Osteocyte (in vitro differentiated cells): ENCODE data around the gene FNIP2. TPM values are rescaled to one million over a fixed set of nuclear protein-coding genes. Genes with fewer than 3 reads are reported as not detected.

Source experiments
- DNase-seq: peaks from one replicate; pipeline ENCODE4 v3.0.0; 2021; ENCODE audit warnings: mixed read lengths; ENCODE audit not compliant: unreplicated experiment; ENCODE audit errors: extremely low spot score
- H3K27ac Mint-ChIP-seq: one replicate; pipeline ENCODE4 v1.8.0; 2021; ENCODE audit warnings: mild to moderate bottlenecking, mixed read lengths; ENCODE audit not compliant: unreplicated experiment
- H3K27me3 Mint-ChIP-seq: one replicate; pipeline ENCODE4 v1.8.0; 2021; ENCODE audit warnings: mixed read lengths; ENCODE audit not compliant: unreplicated experiment
- H3K36me3 Mint-ChIP-seq: one replicate; pipeline ENCODE4 v1.8.0; 2021; ENCODE audit warnings: mixed read lengths; ENCODE audit not compliant: unreplicated experiment
- H3K4me1 Mint-ChIP-seq: one replicate; pipeline ENCODE4 v1.8.0; 2021; ENCODE audit warnings: mixed read lengths; ENCODE audit not compliant: unreplicated experiment
- H3K4me3 Mint-ChIP-seq: one replicate; pipeline ENCODE4 v1.8.0; 2021; ENCODE audit warnings: mild to moderate bottlenecking, moderate library complexity, mixed read lengths; ENCODE audit not compliant: unreplicated experiment
- H3K9me3 Mint-ChIP-seq: one replicate; pipeline ENCODE4 v1.8.0; 2021; ENCODE audit warnings: mixed read lengths; ENCODE audit not compliant: unreplicated experiment
- CTCF ChIP-seq: fragments of 200-600 bp; sonication (generic); IDR thresholded peaks from 2 replicates; pipeline ENCODE4 v1.5.0; 2021; ENCODE audit warnings: antibody characterized with exemption, mild to moderate bottlenecking, moderate library complexity
- total RNA-seq: library from RNA; stranded (reverse); gene quantifications from 2 replicates; pipeline ENCODE4 v1.2.1, GENCODE V29; 2021

FNIP2 gene
- total RNA-seq, 1 donor from 2014 or later: 14.4 TPM

- no peak for TF ChIP-seq CTCF
- peak overlapping the region; percentile 34 for H3K27ac Mint-ChIP-seq
- H3K36me3 Mint-ChIP-seq: no peaks in the 10 kb centered on the region
- no peak overlapping the region for H3K4me3 Mint-ChIP-seq
- H3K9me3 Mint-ChIP-seq: no peaks in the 10 kb centered on the region
- no peaks in the 10 kb centered on the region for H3K27me3 Mint-ChIP-seq
- peaks cover 56% of the 10 kb centered on the region for H3K4me1 Mint-ChIP-seq
- DNase-seq: no peak
Measured at GRCh38 chr4:158814207-158814606, 45.4 kb downstream of the FNIP2 start.

GRCh38 chr4:158814636-158815330 lies 46.0 kb downstream of the FNIP2 start:
- Mint-ChIP-seq H3K36me3 (no peaks in the 10 kb centered on the region), H3K27me3 (no peaks in the 10 kb centered on the region), H3K27ac (peak overlapping the region; percentile 34)

GRCh38 chr4:158816955-158817354 lies 48.1 kb downstream of the FNIP2 start:
- no peak for TF ChIP-seq CTCF
- DNase-seq: no peak
- no peaks in the 10 kb centered on the region for H3K27me3 Mint-ChIP-seq
- H3K9me3 Mint-ChIP-seq: no peaks in the 10 kb centered on the region
- H3K4me1 Mint-ChIP-seq: peaks cover 55% of the 10 kb centered on the region
- H3K4me3 Mint-ChIP-seq: no peak overlapping the region
- H3K27ac Mint-ChIP-seq: no peak overlapping the region
- no peaks in the 10 kb centered on the region for H3K36me3 Mint-ChIP-seq

More at GRCh38 chr4:158814636-158815330, 46.0 kb downstream of the FNIP2 start:
- no peak for DNase-seq
- Mint-ChIP-seq H3K9me3 (no peaks in the 10 kb centered on the region), H3K4me1 (peaks cover 56% of the 10 kb centered on the region), H3K4me3 (no peak overlapping the region)
- TF ChIP-seq CTCF: no peak

- Mint-ChIP-seq H3K4me3 (no peak overlapping the region), H3K27me3 (no peaks in the 10 kb centered on the region), H3K36me3 (no peaks in the 10 kb centered on the region), H3K27ac (peak overlapping the region; percentile 59), H3K4me1 (peaks cover 53% of the 10 kb centered on the region), H3K9me3 (no peaks in the 10 kb centered on the region)
- DNase-seq: no peak
- TF ChIP-seq CTCF: no peak
Measured at GRCh38 chr4:158817562-158818296, 48.9 kb downstream of the FNIP2 start.

GRCh38 chr4:158818560-158819140 lies 49.8 kb downstream of the FNIP2 start:
- Mint-ChIP-seq H3K36me3 (peaks cover 1% of the 10 kb centered on the region), H3K27me3 (no peaks in the 10 kb centered on the region), H3K4me3 (no peak overlapping the region), H3K9me3 (no peaks in the 10 kb centered on the region), H3K4me1 (peaks cover 53% of the 10 kb centered on the region), H3K27ac (peak overlapping the region; percentile 23)
- DNase-seq: no peak
- TF ChIP-seq CTCF: no peak
